Ishikawa (cell line): Measurements from ENCODE around the gene ELL2.

Experiments
- CREB1 ChIP-seq: IDR thresholded peaks from 2 replicates; pipeline ENCODE4 v1.6.1; 2012; ENCODE audit warnings: low read depth
- EP300 ChIP-seq: IDR thresholded peaks from 2 replicates; pipeline ENCODE4 v1.6.1; 2012; ENCODE audit warnings: borderline replicate concordance
- FOXM1 ChIP-seq: IDR thresholded peaks from 2 replicates; pipeline ENCODE4 v1.6.1; 2012; ENCODE audit warnings: low read depth, borderline replicate concordance
- NFIC ChIP-seq: IDR thresholded peaks from 2 replicates; pipeline ENCODE4 v1.6.1; 2012
- REST ChIP-seq: IDR thresholded peaks from 2 replicates; pipeline ENCODE4 v1.6.1; 2012; ENCODE audit warnings: low read depth, mild to moderate bottlenecking
- TAF1 ChIP-seq: IDR thresholded peaks from 2 replicates; pipeline ENCODE4 v1.6.1; 2012; ENCODE audit warnings: low read depth, mild to moderate bottlenecking
- TCF12 ChIP-seq: IDR thresholded peaks from 2 replicates; pipeline ENCODE4 v1.6.1; 2012; ENCODE audit warnings: low read depth
- TEAD4 ChIP-seq: IDR thresholded peaks from 2 replicates; pipeline ENCODE4 v1.6.1; 2012
- USF1 ChIP-seq: IDR thresholded peaks from 2 replicates; pipeline ENCODE4 v1.6.1; 2012
- ZBTB7A ChIP-seq: IDR thresholded peaks from 2 replicates; pipeline ENCODE4 v1.6.1; 2012; ENCODE audit warnings: low read depth

GRCh38 chr5:95845391-95845790, 116.3 kb downstream of the ELL2 start:
- TF ChIP-seq TAF1 (no peak), TCF12 (no peak), CREB1 (no peak), REST (no peak), NFIC (no peak), FOXM1 (no peak), USF1 (no peak), EP300 (no peak), TEAD4 (no peak), ZBTB7A (no peak)
